HepG2 (cell line): ENCODE results near the gene NKAIN4. TPM values are rescaled to one million over a fixed set of nuclear protein-coding genes. Genes with fewer than 3 reads are reported as not detected.
A peak's percentile ranks its signal among the peaks of the same experiment; 100 is the strongest.

Experiments
- CHCHD3 ChIP-seq: sonication (generic); formaldehyde crosslinking; IDR thresholded peaks from 2 replicates; pipeline ENCODE4 v1.8.0; 2022; ENCODE audit warnings: mild to moderate bottlenecking, missing genetic modification reagents, moderate library complexity
- NFKB2 ChIP-seq: sonication (generic); formaldehyde crosslinking; IDR thresholded peaks from 2 replicates; pipeline ENCODE4 v1.4.0; 2020; ENCODE audit warnings: missing genetic modification reagents, borderline replicate concordance
- XRCC5 ChIP-seq: fragments of 200-400 bp; formaldehyde crosslinking; optimal IDR thresholded peaks from 2 replicates; pipeline ENCODE3; 2017; ENCODE audit warnings: mild to moderate bottlenecking, low read length
- ZBTB20 ChIP-seq: sonication (generic); formaldehyde crosslinking; IDR thresholded peaks from 2 replicates; pipeline ENCODE4 v1.8.1; 2023; ENCODE audit warnings: missing genetic modification reagents, low read depth, mild to moderate bottlenecking, borderline replicate concordance
- ZNF232 ChIP-seq: sonication (generic); formaldehyde crosslinking; IDR thresholded peaks from 2 replicates; pipeline ENCODE4 v1.4.0; 2020; ENCODE audit warnings: missing genetic modification reagents, borderline replicate concordance
- ZNF234 ChIP-seq: sonication (generic); formaldehyde crosslinking; conservative IDR thresholded peaks from 2 replicates; pipeline ENCODE4 v1.5.1; 2020; ENCODE audit warnings: mild to moderate bottlenecking, missing genetic modification reagents
- ZSCAN31 ChIP-seq: sonication (generic); formaldehyde crosslinking; IDR thresholded peaks from 2 replicates; pipeline ENCODE4 v1.5.0; 2020; ENCODE audit warnings: low read depth, mild to moderate bottlenecking, missing genetic modification reagents
- polyA plus RNA-seq, 8 experiments: library from polyadenylated mRNA; depleted of rRNA in 3 of 8; stranded (reverse) in 7 of 8; unstranded in 1 of 8; fragments of >200 nt; fragmentation: Illumina TruSeq in 4 of 8; extraction: Trizol in 4 of 8; gene quantifications; 2 replicates each; pipeline versions ENCODE4 v1.2.1 to v1.2.3, GENCODE V29; 2011 to 2016; ENCODE audit warnings: low read depth in 4 of 8, missing spikeins in 1 of 8, mixed read lengths in 1 of 8; ENCODE audit not compliant: insufficient read depth in 1 of 8
- total RNA-seq, 5 experiments: library from RNA; depleted of rRNA; stranded (reverse); fragments of >200 nt; fragmentation: Illumina TruSeq; extraction: Trizol; gene quantifications; 2 replicates each; pipeline ENCODE4 v1.2.3, GENCODE V29; 2016; ENCODE audit warnings: low read depth in 1 of 5
- TF ChIP-seq, protein P1 (sequence below): sonication (generic); formaldehyde crosslinking; IDR thresholded peaks from 2 replicates; pipeline ENCODE4 v1.4.0; 2020; ENCODE audit warnings: missing genetic modification reagents
- TF ChIP-seq, protein P2 (sequence below): sonication (generic); formaldehyde crosslinking; IDR thresholded peaks from 2 replicates; pipeline ENCODE4 v1.5.0; 2020; ENCODE audit warnings: mild to moderate bottlenecking, missing genetic modification reagents
- TF ChIP-seq, protein P3 (sequence below): sonication (generic); formaldehyde crosslinking; IDR thresholded peaks from 2 replicates; pipeline ENCODE4 v1.4.0; 2020; ENCODE audit warnings: missing genetic modification reagents, borderline replicate concordance
- TF ChIP-seq, protein P4 (sequence below): IDR thresholded peaks from 2 replicates; pipeline ENCODE4 v1.6.1; 2016; ENCODE audit warnings: low read depth, borderline replicate concordance
- TF ChIP-seq, protein P5 (sequence below): sonication (generic); formaldehyde crosslinking; IDR thresholded peaks from 2 replicates; pipeline ENCODE4 v1.5.0; 2020; ENCODE audit warnings: mild to moderate bottlenecking, missing genetic modification reagents, borderline replicate concordance

NKAIN4 gene
- total and polyA plus RNA-seq, 2 of the 13 experiments (the other 11 are each of a cell fraction or from before 2014, with no cell fraction given), result not detected

DNA sequence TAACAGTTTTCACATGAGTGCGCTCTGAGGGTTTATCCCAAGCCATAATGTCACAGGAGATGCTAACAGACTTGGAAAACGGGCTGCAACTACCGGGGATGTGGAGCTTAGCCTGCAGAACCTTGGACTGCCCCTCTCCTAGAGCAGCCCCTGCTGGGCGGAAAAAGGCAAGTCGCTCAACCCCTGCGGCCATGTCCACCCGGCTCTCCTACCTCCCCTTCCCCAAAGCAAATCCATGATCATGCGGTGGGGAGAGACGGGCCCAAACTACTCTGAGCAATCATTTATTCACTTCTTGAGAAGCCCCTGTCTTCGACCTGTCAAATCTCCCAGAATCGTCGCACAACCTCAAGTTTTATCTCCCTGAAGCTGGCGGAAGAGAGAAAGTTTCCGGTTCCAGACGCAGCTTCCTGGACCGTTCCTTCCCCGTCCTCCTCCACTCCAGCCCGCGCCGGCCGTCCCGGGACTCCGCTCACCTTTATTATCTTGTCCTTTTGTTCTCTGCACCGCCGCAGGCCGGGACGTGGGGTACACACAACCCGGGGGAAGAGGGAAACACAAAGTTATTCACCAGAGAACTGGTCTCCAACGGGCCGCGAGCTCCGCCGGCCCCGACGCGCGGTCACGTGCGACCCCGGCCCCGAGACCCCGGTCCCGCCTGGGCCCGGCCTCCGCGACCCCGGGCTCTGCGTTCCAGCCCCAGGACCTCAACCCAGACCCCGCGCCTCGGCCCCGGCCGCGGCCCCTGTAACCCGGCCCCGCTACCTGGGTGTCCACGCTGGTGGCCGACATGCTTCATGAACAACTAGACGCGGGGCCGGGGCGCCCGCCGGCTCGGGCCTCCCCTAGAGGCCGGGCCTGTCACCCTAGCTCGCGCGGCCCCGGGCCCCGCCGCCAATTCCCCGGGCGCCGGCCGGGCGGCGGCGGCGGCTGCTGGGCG is 38.9 kb downstream of the NKAIN4 start (continued):
- TF ChIP-seq, protein P1, sequence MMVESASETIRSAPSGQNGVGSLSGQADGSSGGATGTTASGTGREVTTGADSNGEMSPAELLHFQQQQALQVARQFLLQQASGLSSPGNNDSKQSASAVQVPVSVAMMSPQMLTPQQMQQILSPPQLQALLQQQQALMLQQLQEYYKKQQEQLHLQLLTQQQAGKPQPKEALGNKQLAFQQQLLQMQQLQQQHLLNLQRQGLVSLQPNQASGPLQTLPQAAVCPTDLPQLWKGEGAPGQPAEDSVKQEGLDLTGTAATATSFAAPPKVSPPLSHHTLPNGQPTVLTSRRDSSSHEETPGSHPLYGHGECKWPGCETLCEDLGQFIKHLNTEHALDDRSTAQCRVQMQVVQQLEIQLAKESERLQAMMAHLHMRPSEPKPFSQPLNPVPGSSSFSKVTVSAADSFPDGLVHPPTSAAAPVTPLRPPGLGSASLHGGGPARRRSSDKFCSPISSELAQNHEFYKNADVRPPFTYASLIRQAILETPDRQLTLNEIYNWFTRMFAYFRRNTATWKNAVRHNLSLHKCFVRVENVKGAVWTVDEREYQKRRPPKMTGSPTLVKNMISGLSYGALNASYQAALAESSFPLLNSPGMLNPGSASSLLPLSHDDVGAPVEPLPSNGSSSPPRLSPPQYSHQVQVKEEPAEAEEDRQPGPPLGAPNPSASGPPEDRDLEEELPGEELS (CRISPR knock-in tag), result peak; percentile 11; the same call in 1 of the 2 replicates
- no peak for TF ChIP-seq ZNF234 (CRISPR knock-in tag)
- TF ChIP-seq ZBTB20 (CRISPR knock-in tag), result no peak; the same call in 1 of the 2 replicates
- TF ChIP-seq, protein P2, sequence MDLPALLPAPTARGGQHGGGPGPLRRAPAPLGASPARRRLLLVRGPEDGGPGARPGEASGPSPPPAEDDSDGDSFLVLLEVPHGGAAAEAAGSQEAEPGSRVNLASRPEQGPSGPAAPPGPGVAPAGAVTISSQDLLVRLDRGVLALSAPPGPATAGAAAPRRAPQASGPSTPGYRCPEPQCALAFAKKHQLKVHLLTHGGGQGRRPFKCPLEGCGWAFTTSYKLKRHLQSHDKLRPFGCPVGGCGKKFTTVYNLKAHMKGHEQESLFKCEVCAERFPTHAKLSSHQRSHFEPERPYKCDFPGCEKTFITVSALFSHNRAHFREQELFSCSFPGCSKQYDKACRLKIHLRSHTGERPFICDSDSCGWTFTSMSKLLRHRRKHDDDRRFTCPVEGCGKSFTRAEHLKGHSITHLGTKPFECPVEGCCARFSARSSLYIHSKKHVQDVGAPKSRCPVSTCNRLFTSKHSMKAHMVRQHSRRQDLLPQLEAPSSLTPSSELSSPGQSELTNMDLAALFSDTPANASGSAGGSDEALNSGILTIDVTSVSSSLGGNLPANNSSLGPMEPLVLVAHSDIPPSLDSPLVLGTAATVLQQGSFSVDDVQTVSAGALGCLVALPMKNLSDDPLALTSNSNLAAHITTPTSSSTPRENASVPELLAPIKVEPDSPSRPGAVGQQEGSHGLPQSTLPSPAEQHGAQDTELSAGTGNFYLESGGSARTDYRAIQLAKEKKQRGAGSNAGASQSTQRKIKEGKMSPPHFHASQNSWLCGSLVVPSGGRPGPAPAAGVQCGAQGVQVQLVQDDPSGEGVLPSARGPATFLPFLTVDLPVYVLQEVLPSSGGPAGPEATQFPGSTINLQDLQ (CRISPR knock-in tag), result peak; percentile 24; the same call in 1 of the 2 replicates
- peak; percentile 80 for TF ChIP-seq XRCC5
- TF ChIP-seq, protein P3, sequence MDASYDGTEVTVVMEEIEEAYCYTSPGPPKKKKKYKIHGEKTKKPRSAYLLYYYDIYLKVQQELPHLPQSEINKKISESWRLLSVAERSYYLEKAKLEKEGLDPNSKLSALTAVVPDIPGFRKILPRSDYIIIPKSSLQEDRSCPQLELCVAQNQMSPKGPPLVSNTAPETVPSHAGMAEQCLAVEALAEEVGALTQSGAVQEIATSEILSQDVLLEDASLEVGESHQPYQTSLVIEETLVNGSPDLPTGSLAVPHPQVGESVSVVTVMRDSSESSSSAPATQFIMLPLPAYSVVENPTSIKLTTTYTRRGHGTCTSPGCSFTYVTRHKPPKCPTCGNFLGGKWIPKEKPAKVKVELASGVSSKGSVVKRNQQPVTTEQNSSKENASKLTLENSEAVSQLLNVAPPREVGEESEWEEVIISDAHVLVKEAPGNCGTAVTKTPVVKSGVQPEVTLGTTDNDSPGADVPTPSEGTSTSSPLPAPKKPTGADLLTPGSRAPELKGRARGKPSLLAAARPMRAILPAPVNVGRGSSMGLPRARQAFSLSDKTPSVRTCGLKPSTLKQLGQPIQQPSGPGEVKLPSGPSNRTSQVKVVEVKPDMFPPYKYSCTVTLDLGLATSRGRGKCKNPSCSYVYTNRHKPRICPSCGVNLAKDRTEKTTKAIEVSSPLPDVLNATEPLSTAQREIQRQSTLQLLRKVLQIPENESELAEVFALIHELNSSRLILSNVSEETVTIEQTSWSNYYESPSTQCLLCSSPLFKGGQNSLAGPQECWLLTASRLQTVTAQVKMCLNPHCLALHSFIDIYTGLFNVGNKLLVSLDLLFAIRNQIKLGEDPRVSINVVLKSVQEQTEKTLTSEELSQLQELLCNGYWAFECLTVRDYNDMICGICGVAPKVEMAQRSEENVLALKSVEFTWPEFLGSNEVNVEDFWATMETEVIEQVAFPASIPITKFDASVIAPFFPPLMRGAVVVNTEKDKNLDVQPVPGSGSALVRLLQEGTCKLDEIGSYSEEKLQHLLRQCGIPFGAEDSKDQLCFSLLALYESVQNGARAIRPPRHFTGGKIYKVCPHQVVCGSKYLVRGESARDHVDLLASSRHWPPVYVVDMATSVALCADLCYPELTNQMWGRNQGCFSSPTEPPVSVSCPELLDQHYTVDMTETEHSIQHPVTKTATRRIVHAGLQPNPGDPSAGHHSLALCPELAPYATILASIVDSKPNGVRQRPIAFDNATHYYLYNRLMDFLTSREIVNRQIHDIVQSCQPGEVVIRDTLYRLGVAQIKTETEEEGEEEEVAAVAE (CRISPR knock-in tag), result 0 out of 2 replicates have a peak, but pooled peaks have one; percentile 53
- no peak; the same call in 1 of the 2 replicates for TF ChIP-seq CHCHD3 (CRISPR knock-in tag)
- TF ChIP-seq ZNF232 (CRISPR knock-in tag), result peak; percentile 32; the same call in 1 of the 2 replicates
- TF ChIP-seq, protein P4, sequence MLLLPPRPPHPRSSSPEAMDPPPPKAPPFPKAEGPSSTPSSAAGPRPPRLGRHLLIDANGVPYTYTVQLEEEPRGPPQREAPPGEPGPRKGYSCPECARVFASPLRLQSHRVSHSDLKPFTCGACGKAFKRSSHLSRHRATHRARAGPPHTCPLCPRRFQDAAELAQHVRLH (CRISPR knock-in tag), result 0 out of 2 replicates have a peak, but pooled peaks have one; percentile 10
- TF ChIP-seq ZSCAN31 (CRISPR knock-in tag), result peak; percentile 51
- TF ChIP-seq, protein P5, sequence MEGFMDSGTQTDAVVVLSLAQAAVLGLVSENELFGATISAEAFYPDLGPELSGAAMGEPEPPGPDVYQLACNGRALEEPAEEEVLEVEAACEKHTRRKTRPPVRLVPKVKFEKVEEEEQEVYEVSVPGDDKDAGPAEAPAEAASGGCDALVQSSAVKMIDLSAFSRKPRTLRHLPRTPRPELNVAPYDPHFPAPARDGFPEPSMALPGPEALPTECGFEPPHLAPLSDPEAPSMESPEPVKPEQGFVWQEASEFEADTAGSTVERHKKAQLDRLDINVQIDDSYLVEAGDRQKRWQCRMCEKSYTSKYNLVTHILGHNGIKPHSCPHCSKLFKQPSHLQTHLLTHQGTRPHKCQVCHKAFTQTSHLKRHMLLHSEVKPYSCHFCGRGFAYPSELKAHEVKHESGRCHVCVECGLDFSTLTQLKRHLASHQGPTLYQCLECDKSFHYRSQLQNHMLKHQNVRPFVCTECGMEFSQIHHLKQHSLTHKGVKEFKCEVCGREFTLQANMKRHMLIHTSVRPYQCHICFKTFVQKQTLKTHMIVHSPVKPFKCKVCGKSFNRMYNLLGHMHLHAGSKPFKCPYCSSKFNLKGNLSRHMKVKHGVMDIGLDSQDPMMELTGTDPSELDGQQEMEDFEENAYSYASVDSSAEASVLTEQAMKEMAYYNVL (CRISPR knock-in tag), result peak; percentile 52; the same call in 1 of the 2 replicates
- peak; percentile 23; the same call in 1 of the 2 replicates for TF ChIP-seq NFKB2 (CRISPR knock-in tag)
